GM23338 (cell line): ENCODE measurements around the gene SIN3B. TPM values are rescaled to one million over a fixed set of nuclear protein-coding genes. Genes with fewer than 3 reads are reported as not detected.

ENCODE experiments used
- ATAC-seq: fragments of 200-7000 bp; cut with Tn5 transposase; 3 replicates; pipeline ENCODE4 v1.9.1; 2020
- DNase-seq: peaks from one replicate; pipeline ENCODE4 v3.0.0-alpha.2; 2015; ENCODE audit warnings: low spot score
- H2AFZ ChIP-seq: fragments of 200-600 bp; sonication (generic); 2 replicates; pipeline ENCODE4 v1.8.0; 2016; ENCODE audit warnings: antibody characterized with exemption, mild to moderate bottlenecking, moderate library complexity
- H3F3A ChIP-seq: fragments of 200-600 bp; sonication (generic); replicated peaks from 2 replicates; pipeline ENCODE4 v1.8.0; 2017; ENCODE audit warnings: antibody characterized with exemption, mixed run types, low read depth
- H3K27ac ChIP-seq: fragments of 200-600 bp; sonication (generic); 2 replicates; pipeline ENCODE4 v1.6.1; 2016; ENCODE audit warnings: low read depth
- H3K27me3 ChIP-seq: fragments of 200-600 bp; sonication (generic); 2 replicates; pipeline ENCODE4 v1.8.0; 2016; ENCODE audit warnings: mild to moderate bottlenecking, mixed run types, moderate library complexity; ENCODE audit not compliant: insufficient read depth
- H3K36me3 ChIP-seq: fragments of 200-600 bp; sonication (generic); 2 replicates; pipeline ENCODE4 v1.8.0; 2016; ENCODE audit warnings: mild to moderate bottlenecking; ENCODE audit not compliant: insufficient read depth
- H3K4me1 ChIP-seq: fragments of 200-600 bp; sonication (generic); 2 replicates; pipeline ENCODE4 v1.8.0; 2016; ENCODE audit warnings: mild to moderate bottlenecking, moderate library complexity; ENCODE audit not compliant: insufficient read depth
- H3K4me2 ChIP-seq: fragments of 200-600 bp; sonication (generic); 2 replicates; pipeline ENCODE4 v1.7.1; 2017; ENCODE audit warnings: mixed run types
- H3K4me3 ChIP-seq: fragments of 200-600 bp; sonication (generic); 2 replicates; pipeline ENCODE4 v1.6.1; 2016; ENCODE audit warnings: mixed run types
- H3K79me2 ChIP-seq: fragments of 200-600 bp; sonication (generic); replicated peaks from 2 replicates; pipeline ENCODE4 v1.8.0; 2017; ENCODE audit warnings: mild to moderate bottlenecking; ENCODE audit not compliant: insufficient read depth
- H3K9me2 ChIP-seq: fragments of 200-600 bp; sonication (generic); 2 replicates; pipeline ENCODE4 v1.8.0; 2017; ENCODE audit not compliant: insufficient read depth
- H4K20me1 ChIP-seq: fragments of 200-600 bp; sonication (generic); replicated peaks from 2 replicates; pipeline ENCODE4 v1.8.0; 2017; ENCODE audit warnings: mild to moderate bottlenecking; ENCODE audit not compliant: insufficient read depth
- H3K27ac Mint-ChIP-seq: 2 replicates; pipeline ENCODE4 v1.8.0; 2020; ENCODE audit warnings: inconsistent platforms, mild to moderate bottlenecking, moderate library complexity, mixed read lengths
- H3K27me3 Mint-ChIP-seq: 3 replicates; pipeline ENCODE4 v1.8.0; 2022; ENCODE audit warnings: low read depth, mild to moderate bottlenecking, moderate library complexity, mixed read lengths, inconsistent platforms; ENCODE audit not compliant: insufficient read depth, poor library complexity
- H3K36me3 Mint-ChIP-seq: 3 replicates; pipeline ENCODE4 v1.8.0; 2021; ENCODE audit warnings: low read depth, mild to moderate bottlenecking, inconsistent platforms, moderate library complexity, mixed read lengths
- H3K4me1 Mint-ChIP-seq: 3 replicates; pipeline ENCODE4 v1.8.0; 2020; ENCODE audit warnings: mild to moderate bottlenecking, inconsistent platforms, mixed read lengths
- H3K4me3 Mint-ChIP-seq: 3 replicates; pipeline ENCODE4 v1.8.0; 2021; ENCODE audit warnings: moderate library complexity, mild to moderate bottlenecking, inconsistent platforms, mixed read lengths
- H3K9me3 Mint-ChIP-seq: 3 replicates; pipeline ENCODE4 v1.8.0; 2020; ENCODE audit warnings: moderate library complexity, mild to moderate bottlenecking, inconsistent platforms, mixed read lengths
- CREB1 ChIP-seq: fragments of 250-450 bp; sonication (Bioruptor Pico); IDR thresholded peaks from 2 replicates; pipeline ENCODE4 v1.5.0; 2020; ENCODE audit warnings: low read depth, mild to moderate bottlenecking, moderate library complexity
- ETS1 ChIP-seq: IDR thresholded peaks from 2 replicates; pipeline ENCODE4 v1.6.1; 2016; ENCODE audit warnings: antibody characterized with exemption
- EZH2 ChIP-seq: fragments of 200-600 bp; sonication (generic); IDR thresholded peaks from one replicate; pipeline ENCODE4 v1.8.0; 2017; ENCODE audit warnings: antibody characterized with exemption, mild to moderate bottlenecking, low read depth; ENCODE audit not compliant: unreplicated experiment
- EZH2phosphoT487 ChIP-seq: fragments of 200-600 bp; sonication (generic); IDR thresholded peaks from one replicate; pipeline ENCODE4 v1.8.1; 2018; ENCODE audit warnings: antibody characterized with exemption; ENCODE audit not compliant: unreplicated experiment
- JUNB ChIP-seq: IDR thresholded peaks from one replicate; pipeline ENCODE4 v1.6.1; 2016; ENCODE audit warnings: antibody characterized with exemption; ENCODE audit not compliant: unreplicated experiment
- POLR2AphosphoS5 ChIP-seq: IDR thresholded peaks from 2 replicates; pipeline ENCODE4 v1.6.1; 2016; ENCODE audit warnings: antibody characterized with exemption, low read depth
- STAT1 ChIP-seq: IDR thresholded peaks from one replicate; pipeline ENCODE4 v1.6.1; 2016; ENCODE audit warnings: antibody characterized with exemption; ENCODE audit not compliant: unreplicated experiment
- ZNF331 ChIP-seq: fragments of 250-450 bp; sonication (Bioruptor Pico); IDR thresholded peaks from 2 replicates; pipeline ENCODE4 v1.5.0; 2020; ENCODE audit warnings: low read depth, mild to moderate bottlenecking, moderate library complexity
- polyA plus RNA-seq: library from polyadenylated mRNA; unstranded; fragments of >200 nt; fragmentation: Nextera tagmentation; extraction: Ambion mirVana; gene quantifications from 2 replicates; pipeline ENCODE4 v1.2.1, GENCODE V29; 2016
- total RNA-seq: library from RNA; depleted of rRNA; stranded (reverse); fragments of >200 nt; shearing (Covaris generic); gene quantifications from 2 replicates; pipeline ENCODE4 v1.2.3, GENCODE V29; 2014
- TF ChIP-seq, protein P1 (sequence below): fragments of 250-450 bp; sonication (Bioruptor Pico); IDR thresholded peaks from 2 replicates; pipeline ENCODE4 v1.5.0; 2020; ENCODE audit warnings: mild to moderate bottlenecking, moderate library complexity

Gene SIN3B
- total and polyA plus RNA-seq, 2 experiments from 2014 or later = 37.6 to 68.6 TPM

GRCh38 chr19:16877581-16877980 is 48.4 kb downstream of the SIN3B start:
- Mint-ChIP-seq H3K27ac (no peak overlapping the region), H3K27me3 (peaks cover 10% of the 10 kb centered on the region), H3K9me3 (peaks cover 30% of the 10 kb centered on the region), H3K4me3 (no peak overlapping the region), H3K36me3 (peaks cover 76% of the 10 kb centered on the region), H3K4me1 (no peaks in the 10 kb centered on the region)
- no peaks in the 10 kb centered on the region for H3K27me3 ChIP-seq
- TF ChIP-seq POLR2AphosphoS5 = no peak
- no peak for TF ChIP-seq ZNF331 (CRISPR knock-in tag)
- no peak for TF ChIP-seq JUNB
- no peak for TF ChIP-seq EZH2
- no peak for TF ChIP-seq STAT1
- no peak for TF ChIP-seq CREB1 (CRISPR knock-in tag)
- no peak for TF ChIP-seq ETS1
- no peak for TF ChIP-seq EZH2phosphoT487
- TF ChIP-seq, protein P1, sequence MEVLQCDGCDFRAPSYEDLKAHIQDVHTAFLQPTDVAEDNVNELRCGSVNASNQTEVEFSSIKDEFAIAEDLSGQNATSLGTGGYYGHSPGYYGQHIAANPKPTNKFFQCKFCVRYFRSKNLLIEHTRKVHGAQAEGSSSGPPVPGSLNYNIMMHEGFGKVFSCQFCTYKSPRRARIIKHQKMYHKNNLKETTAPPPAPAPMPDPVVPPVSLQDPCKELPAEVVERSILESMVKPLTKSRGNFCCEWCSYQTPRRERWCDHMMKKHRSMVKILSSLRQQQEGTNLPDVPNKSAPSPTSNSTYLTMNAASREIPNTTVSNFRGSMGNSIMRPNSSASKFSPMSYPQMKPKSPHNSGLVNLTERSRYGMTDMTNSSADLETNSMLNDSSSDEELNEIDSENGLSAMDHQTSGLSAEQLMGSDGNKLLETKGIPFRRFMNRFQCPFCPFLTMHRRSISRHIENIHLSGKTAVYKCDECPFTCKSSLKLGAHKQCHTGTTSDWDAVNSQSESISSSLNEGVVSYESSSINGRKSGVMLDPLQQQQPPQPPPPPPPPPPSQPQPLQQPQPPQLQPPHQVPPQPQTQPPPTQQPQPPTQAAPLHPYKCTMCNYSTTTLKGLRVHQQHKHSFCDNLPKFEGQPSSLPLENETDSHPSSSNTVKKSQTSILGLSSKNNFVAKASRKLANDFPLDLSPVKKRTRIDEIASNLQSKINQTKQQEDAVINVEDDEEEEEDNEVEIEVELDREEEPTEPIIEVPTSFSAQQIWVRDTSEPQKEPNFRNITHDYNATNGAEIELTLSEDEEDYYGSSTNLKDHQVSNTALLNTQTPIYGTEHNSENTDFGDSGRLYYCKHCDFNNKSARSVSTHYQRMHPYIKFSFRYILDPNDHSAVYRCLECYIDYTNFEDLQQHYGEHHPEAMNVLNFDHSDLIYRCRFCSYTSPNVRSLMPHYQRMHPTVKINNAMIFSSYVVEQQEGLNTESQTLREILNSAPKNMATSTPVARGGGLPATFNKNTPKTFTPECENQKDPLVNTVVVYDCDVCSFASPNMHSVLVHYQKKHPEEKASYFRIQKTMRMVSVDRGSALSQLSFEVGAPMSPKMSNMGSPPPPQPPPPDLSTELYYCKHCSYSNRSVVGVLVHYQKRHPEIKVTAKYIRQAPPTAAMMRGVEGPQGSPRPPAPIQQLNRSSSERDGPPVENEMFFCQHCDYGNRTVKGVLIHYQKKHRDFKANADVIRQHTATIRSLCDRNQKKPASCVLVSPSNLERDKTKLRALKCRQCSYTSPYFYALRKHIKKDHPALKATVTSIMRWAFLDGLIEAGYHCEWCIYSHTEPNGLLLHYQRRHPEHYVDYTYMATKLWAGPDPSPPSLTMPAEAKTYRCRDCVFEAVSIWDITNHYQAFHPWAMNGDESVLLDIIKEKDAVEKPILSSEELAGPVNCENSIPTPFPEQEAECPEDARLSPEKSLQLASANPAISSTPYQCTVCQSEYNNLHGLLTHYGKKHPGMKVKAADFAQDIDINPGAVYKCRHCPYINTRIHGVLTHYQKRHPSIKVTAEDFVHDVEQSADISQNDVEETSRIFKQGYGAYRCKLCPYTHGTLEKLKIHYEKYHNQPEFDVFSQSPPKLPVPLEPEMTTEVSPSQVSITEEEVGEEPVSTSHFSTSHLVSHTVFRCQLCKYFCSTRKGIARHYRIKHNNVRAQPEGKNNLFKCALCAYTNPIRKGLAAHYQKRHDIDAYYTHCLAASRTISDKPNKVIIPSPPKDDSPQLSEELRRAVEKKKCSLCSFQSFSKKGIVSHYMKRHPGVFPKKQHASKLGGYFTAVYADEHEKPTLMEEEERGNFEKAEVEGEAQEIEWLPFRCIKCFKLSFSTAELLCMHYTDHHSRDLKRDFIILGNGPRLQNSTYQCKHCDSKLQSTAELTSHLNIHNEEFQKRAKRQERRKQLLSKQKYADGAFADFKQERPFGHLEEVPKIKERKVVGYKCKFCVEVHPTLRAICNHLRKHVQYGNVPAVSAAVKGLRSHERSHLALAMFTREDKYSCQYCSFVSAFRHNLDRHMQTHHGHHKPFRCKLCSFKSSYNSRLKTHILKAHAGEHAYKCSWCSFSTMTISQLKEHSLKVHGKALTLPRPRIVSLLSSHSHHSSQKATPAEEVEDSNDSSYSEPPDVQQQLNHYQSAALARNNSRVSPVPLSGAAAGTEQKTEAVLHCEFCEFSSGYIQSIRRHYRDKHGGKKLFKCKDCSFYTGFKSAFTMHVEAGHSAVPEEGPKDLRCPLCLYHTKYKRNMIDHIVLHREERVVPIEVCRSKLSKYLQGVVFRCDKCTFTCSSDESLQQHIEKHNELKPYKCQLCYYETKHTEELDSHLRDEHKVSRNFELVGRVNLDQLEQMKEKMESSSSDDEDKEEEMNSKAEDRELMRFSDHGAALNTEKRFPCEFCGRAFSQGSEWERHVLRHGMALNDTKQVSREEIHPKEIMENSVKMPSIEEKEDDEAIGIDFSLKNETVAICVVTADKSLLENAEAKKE (CRISPR knock-in tag) = no peak
- no peaks in the 10 kb centered on the region; the same call in 1 of the 2 replicates for H4K20me1 ChIP-seq
- H3K79me2 ChIP-seq = peaks cover 15% of the 10 kb centered on the region
- no peaks in the 10 kb centered on the region; the same call in 1 of the 2 replicates for H3K36me3 ChIP-seq
- H3K4me2 ChIP-seq = no peak overlapping the region
- no peak overlapping the region for H2AFZ ChIP-seq
- no peaks in the 10 kb centered on the region for H3F3A ChIP-seq
- H3K9me2 ChIP-seq = no peaks in the 10 kb centered on the region
- DNase-seq (no peak), ATAC-seq (no peak)
- H3K4me1 ChIP-seq = no peaks in the 10 kb centered on the region
- H3K4me3 ChIP-seq = no peak overlapping the region
- H3K27ac ChIP-seq = no peak overlapping the region
